ENCODE results near the gene NABP1. TPM values are rescaled to one million over a fixed set of nuclear protein-coding genes. Genes with fewer than 3 reads are reported as not detected.

NABP1 gene
- total RNA-seq, 1 donor: 103 TPM

DNA sequence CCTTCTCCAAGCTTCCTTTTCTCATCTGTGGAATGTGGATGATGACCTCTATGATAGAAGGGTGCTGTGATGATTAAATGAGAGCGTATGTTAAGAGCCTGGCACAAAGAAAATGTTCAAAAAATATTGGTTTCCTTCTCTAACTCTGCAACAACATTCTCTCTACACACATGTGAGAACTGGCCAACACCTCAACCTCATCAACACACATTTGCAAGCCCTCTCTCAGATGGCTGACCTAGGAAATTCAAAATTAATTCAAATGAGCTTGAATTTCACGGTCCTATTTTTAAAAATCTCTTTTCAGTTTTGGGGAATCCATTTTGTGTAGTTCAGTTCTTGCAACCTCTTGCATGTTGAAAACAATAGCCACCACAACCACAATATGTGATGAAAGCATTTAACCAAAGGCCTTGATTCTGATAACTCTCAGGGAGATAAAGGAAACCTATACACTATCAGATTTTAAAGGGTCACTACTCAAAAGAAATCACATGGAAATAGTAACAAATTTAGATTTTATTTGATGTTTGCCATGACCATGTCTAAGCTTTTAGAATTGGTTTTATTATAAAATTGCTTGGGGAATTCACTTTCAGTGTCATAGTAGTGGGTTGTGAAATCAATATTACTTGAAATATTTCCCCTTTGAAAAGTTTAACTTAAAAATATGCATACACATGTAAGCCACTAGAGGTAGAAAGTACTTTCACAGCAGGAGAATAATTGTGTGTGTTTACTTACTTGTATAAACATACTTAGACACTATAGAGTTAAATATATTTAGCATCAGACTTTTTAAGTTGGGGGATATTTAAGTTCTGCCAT is 16.6 kb upstream of the NABP1 start:
- no peak overlapping the region for H3K4me3 ChIP-seq (ENCODE audit: low read length)
- H3K27me3 ChIP-seq (ENCODE audit: insufficient read depth, low read length): no peaks in the 10 kb centered on the region
- H3K9me3 ChIP-seq (ENCODE audit: low read depth, low read length): no peaks in the 10 kb centered on the region
- peaks cover 7% of the 10 kb centered on the region for H3K4me1 ChIP-seq (ENCODE audit: insufficient read depth, low read length)

DNA sequence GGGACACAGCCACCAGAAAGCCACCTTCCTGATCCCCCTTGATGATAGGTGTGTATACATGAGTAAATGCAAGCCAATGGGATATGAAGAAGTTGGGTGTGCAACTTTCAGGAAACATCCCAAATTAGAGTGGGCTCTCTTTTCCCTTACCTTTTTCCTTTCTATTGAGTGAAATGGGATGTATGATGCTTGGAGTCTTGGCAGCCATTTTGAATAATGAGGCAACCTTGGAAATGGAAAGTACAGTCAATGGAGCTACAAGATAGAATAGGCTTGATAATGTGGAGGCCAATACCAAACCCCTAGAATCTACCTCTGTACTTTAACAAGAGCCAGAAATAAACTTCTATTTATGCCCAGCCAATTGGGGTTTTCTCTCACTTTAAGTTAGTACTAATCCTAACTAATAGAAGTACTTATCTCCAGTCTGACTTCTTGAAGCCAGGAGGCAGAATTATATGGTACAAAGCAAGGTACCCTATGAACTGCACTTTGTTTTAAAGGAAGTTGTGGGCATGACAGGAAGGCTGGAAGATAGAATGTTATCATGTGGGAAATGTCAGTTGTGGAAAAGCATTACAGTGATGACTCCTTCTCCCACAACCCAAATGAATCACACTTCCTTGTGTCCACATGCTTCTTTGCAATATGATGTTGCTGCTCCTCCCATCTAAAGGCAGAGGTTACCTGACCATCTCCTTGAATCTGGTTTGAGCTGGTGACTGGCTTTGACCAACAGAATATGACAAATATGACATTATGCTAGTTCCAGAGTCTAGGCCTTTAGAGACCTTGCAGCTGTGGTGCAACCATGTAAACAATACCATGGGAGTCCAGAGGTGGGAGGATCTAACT is 12.9 kb upstream of the NABP1 start:
- Histone ChIP-seq H3K4me3 (ENCODE audit: low read length) (no peak overlapping the region), H3K27me3 (ENCODE audit: insufficient read depth, low read length) (no peaks in the 10 kb centered on the region), H3K4me1 (ENCODE audit: insufficient read depth, low read length) (peaks cover 16% of the 10 kb centered on the region), H3K9me3 (ENCODE audit: low read depth, low read length) (no peaks in the 10 kb centered on the region)

- no peak overlapping the region for H3K4me3 ChIP-seq (ENCODE audit: low read length)
- peaks cover 16% of the 10 kb centered on the region for H3K4me1 ChIP-seq (ENCODE audit: insufficient read depth, low read length)
- H3K9me3 ChIP-seq (ENCODE audit: low read depth, low read length): no peaks in the 10 kb centered on the region
- H3K27me3 ChIP-seq (ENCODE audit: insufficient read depth, low read length): no peaks in the 10 kb centered on the region
Measured at GRCh38 chr2:191666226-191666625, 11.7 kb upstream of the NABP1 start.

GRCh38 chr2:191666732-191667131 is 11.2 kb upstream of the NABP1 start:
- H3K9me3 ChIP-seq (ENCODE audit: low read depth, low read length): no peaks in the 10 kb centered on the region
- H3K4me1 ChIP-seq (ENCODE audit: insufficient read depth, low read length): peaks cover 16% of the 10 kb centered on the region
- no peak overlapping the region for H3K4me3 ChIP-seq (ENCODE audit: low read length)
- no peaks in the 10 kb centered on the region for H3K27me3 ChIP-seq (ENCODE audit: insufficient read depth, low read length)

- no peaks in the 10 kb centered on the region for H3K9me3 ChIP-seq (ENCODE audit: low read depth, low read length)
- peaks cover 24% of the 10 kb centered on the region for H3K4me1 ChIP-seq (ENCODE audit: insufficient read depth, low read length)
- no peaks in the 10 kb centered on the region for H3K27me3 ChIP-seq (ENCODE audit: insufficient read depth, low read length)
- no peak overlapping the region for H3K4me3 ChIP-seq (ENCODE audit: low read length)
Measured at GRCh38 chr2:191670076-191670475, 7.9 kb upstream of the NABP1 start.

- Histone ChIP-seq H3K4me3 (ENCODE audit: low read length) (no peak overlapping the region), H3K4me1 (ENCODE audit: insufficient read depth, low read length) (peaks cover 26% of the 10 kb centered on the region), H3K9me3 (ENCODE audit: low read depth, low read length) (no peaks in the 10 kb centered on the region), H3K27me3 (ENCODE audit: insufficient read depth, low read length) (no peaks in the 10 kb centered on the region)
Measured at GRCh38 chr2:191670787-191671186, 7.1 kb upstream of the NABP1 start.

GRCh38 chr2:191675807-191676721 is 1.9 kb upstream of the NABP1 start:
- Histone ChIP-seq H3K4me3 (ENCODE audit: low read length) (no peak overlapping the region), H3K4me1 (ENCODE audit: insufficient read depth, low read length) (peaks cover 47% of the 10 kb centered on the region), H3K9me3 (ENCODE audit: low read depth, low read length) (no peaks in the 10 kb centered on the region), H3K27me3 (ENCODE audit: insufficient read depth, low read length) (no peaks in the 10 kb centered on the region)

DNA sequence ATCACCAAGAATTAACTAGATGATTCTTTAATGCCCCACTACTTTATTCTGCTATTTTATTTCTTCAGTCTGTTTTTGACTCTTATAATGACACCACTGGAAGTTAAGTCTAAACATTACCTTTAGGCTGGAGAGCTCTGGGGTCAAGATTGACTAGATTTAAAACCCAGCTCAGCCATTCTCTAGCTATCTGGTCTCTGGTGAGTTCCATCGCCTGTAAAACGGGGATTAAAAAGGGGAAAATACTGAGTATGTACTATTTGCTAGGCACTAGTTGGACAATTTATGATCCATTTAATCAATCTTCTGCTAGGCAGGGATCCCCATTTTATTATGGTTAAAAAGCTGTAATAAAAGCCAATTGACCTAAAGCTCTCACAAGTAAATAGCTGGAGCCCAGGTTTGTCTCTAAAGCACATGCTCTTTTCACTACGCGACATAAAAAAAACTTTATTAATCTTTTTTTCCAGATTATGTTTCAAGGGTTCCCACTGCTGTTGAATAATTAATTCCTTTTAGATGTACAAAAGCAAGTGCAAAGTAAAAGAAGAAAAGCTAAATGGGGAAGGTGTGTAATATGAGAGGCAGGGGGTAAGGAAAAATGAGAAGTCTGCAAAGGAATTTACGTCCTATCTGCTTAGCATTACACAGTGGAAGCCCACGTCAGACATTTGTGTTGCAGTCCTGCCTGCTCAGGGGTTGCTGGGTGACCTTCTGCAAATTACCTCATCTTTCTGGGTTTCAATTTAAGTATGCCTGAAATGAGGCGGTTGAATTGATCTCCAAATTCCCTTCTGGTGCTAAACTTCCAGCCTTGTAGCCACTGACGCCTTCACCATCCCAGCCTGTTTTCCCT is 918 bp upstream of the NABP1 start:
- peaks cover 51% of the 10 kb centered on the region for H3K4me1 ChIP-seq (ENCODE audit: insufficient read depth, low read length)
- no peaks in the 10 kb centered on the region for H3K27me3 ChIP-seq (ENCODE audit: insufficient read depth, low read length)
- peak overlapping the region; percentile 96 for H3K4me3 ChIP-seq (ENCODE audit: low read length)
- no peaks in the 10 kb centered on the region for H3K9me3 ChIP-seq (ENCODE audit: low read depth, low read length)

DNA sequence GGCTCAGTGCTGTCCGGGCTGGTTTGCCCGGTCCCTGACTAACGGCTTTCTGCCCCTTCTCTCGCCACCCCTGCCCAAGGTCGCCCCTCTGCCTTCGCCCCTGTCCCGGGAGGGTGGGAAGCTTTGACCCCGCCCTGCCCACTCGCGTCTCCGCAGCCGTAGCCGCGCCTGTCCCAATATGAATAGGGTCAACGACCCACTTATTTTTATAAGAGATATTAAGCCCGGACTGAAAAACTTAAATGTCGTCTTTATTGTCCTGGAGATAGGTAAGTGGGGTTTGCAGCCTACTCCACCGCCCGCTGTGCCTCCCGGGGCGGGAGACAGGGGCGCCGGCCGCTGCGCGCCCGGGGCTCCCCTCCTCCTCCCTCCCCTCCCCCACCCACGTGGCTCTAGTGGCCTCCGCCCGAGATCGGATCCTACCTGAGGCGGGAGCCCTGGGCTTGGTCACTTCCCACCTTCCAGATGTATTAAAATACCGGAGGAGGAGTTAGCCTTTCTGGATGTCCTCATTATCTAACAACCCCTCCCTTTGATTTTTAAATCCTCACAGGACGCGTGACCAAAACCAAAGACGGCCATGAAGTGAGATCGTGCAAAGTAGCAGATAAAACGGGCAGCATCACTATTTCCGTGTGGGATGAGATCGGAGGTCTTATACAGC is 633 bp downstream of the NABP1 start:
- Histone ChIP-seq H3K27me3 (ENCODE audit: insufficient read depth, low read length) (no peaks in the 10 kb centered on the region), H3K4me3 (ENCODE audit: low read length) (peak overlapping the region; percentile 96), H3K4me1 (ENCODE audit: insufficient read depth, low read length) (peaks cover 62% of the 10 kb centered on the region)

DNA sequence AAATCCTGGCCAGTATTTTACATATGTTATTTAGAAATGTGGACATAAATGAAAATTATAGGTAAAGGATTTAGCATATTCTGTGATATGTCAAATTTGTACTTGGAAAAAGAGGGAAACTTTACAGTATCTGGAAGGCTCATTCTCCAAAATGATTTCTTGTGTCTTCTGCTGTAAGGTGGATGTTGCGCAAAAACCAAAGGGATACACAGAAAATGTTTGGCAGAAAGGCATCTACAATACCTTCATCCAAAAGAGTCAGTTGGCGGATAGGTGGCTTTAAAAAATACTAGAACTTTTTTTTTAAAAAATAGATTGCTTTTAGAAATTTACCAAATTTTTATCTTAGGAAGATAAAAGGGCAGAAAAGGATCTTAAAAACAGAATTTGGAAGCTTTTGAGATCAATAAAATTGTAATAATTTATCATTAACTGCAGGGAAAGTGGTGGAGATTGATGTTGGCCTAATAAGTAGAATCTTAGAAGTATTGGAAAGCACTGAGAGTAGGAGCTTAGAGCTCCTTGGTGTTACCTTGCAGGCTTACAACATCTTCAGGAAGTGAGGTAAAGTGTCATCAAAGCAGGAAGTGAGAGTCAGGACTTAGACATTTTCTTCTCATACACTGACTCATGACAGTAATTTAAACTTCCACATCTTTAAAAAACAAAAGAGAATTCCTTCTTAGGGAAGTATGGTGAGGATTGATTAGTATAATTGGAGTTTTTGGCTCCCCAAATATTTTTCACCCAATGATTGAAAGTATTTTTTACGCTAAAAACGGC is 2.1 kb downstream of the NABP1 start:
- H3K4me3 ChIP-seq (ENCODE audit: low read length): peak overlapping the region; percentile 96
- H3K9me3 ChIP-seq (ENCODE audit: low read depth, low read length): no peaks in the 10 kb centered on the region
- peaks cover 54% of the 10 kb centered on the region for H3K4me1 ChIP-seq (ENCODE audit: insufficient read depth, low read length)
- H3K27me3 ChIP-seq (ENCODE audit: insufficient read depth, low read length): no peaks in the 10 kb centered on the region

More for the DNA sequence above, 633 bp downstream of the NABP1 start:
- H3K9me3 ChIP-seq (ENCODE audit: low read depth, low read length): no peaks in the 10 kb centered on the region

DNA sequence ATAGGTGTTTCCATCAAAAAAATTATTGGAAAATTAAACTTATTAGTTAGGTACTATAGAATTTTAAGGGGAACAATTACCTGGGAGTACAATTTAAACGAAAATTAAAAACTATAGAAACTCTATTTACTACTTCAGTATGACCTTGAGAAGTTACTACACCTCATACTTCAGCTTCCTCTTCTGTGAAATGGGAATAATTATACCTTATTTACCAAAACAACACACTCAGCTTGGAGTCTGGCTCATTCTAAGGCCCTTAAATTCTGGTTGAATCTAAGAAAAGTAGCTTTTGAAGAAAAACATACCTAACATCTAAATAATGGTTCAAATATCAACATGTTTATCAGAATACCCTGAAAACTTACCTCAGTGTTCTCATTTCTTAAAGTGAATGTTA is 2.7 kb downstream of the NABP1 start:
- peaks cover 48% of the 10 kb centered on the region for H3K4me1 ChIP-seq (ENCODE audit: insufficient read depth, low read length)
- H3K27me3 ChIP-seq (ENCODE audit: insufficient read depth, low read length): no peaks in the 10 kb centered on the region
- no peaks in the 10 kb centered on the region for H3K9me3 ChIP-seq (ENCODE audit: low read depth, low read length)
- no peak overlapping the region for H3K4me3 ChIP-seq (ENCODE audit: low read length)

DNA sequence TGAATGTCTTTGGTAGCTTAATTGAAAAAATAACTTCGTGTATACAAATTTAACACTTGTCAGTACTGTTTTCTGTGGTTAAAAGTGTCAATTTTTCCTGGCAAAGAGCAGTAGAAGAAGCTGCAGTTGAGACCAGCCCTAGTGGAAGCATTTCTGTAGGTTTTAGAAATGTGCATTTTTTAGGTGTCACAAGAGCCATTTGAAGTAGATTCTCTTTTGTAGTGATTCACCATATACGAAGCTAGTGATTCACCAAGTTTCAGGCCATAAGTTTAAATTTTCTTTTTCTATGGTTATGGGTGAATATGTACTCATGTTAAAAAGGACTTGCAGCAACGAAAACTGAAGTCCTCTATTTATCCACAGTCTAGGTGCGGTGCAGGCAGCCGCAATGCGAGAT is 4.2 kb downstream of the NABP1 start:
- H3K9me3 ChIP-seq (ENCODE audit: low read depth, low read length): no peaks in the 10 kb centered on the region
- no peaks in the 10 kb centered on the region for H3K27me3 ChIP-seq (ENCODE audit: insufficient read depth, low read length)
- H3K4me3 ChIP-seq (ENCODE audit: low read length): no peak overlapping the region
- H3K4me1 ChIP-seq (ENCODE audit: insufficient read depth, low read length): peaks cover 34% of the 10 kb centered on the region

DNA sequence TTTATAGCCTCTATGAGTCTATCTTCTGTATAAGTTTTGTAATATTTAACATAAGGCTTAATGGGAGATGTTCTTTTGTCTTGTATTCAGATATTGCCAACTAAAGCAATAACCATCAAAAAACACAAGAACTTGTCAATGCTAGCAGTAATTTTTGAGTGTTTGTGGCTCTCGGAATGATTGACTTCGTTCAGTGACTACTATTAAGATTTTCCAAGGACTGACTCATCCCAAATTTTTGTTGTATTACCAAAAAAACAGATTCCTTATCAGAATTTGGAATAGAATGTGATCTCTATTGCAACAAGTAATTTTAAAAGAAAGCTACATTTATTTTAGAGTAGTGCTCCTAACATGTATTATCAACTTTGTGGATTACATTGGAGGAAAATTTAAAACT is 8.1 kb downstream of the NABP1 start:
- peaks cover 15% of the 10 kb centered on the region for H3K4me1 ChIP-seq (ENCODE audit: insufficient read depth, low read length)
- H3K4me3 ChIP-seq (ENCODE audit: low read length): no peak overlapping the region
- H3K9me3 ChIP-seq (ENCODE audit: low read depth, low read length): no peaks in the 10 kb centered on the region
- no peaks in the 10 kb centered on the region for H3K27me3 ChIP-seq (ENCODE audit: insufficient read depth, low read length)

Data from mononuclear cell (primary cell).